Loucy (cell line): ENCODE results near the gene SMAP2.

ENCODE experiments used
- EZH2phosphoT487 ChIP-seq: fragments of 200-600 bp; IDR thresholded peaks from 2 replicates; pipeline ENCODE4 v1.6.1; 2018; ENCODE audit warnings: antibody characterized with exemption, mild to moderate bottlenecking, moderate library complexity, borderline replicate concordance
- TF ChIP-seq, protein P1 (sequence below): fragments of 200-600 bp; sonication (generic); conservative IDR thresholded peaks from 2 replicates; pipeline ENCODE4 v1.5.1; 2014; ENCODE audit warnings: mild to moderate bottlenecking, antibody characterized with exemption, low read length

GRCh38 chr1:40423264-40423642 lies 49.7 kb downstream of the SMAP2 start:
- TF ChIP-seq, protein P1, sequence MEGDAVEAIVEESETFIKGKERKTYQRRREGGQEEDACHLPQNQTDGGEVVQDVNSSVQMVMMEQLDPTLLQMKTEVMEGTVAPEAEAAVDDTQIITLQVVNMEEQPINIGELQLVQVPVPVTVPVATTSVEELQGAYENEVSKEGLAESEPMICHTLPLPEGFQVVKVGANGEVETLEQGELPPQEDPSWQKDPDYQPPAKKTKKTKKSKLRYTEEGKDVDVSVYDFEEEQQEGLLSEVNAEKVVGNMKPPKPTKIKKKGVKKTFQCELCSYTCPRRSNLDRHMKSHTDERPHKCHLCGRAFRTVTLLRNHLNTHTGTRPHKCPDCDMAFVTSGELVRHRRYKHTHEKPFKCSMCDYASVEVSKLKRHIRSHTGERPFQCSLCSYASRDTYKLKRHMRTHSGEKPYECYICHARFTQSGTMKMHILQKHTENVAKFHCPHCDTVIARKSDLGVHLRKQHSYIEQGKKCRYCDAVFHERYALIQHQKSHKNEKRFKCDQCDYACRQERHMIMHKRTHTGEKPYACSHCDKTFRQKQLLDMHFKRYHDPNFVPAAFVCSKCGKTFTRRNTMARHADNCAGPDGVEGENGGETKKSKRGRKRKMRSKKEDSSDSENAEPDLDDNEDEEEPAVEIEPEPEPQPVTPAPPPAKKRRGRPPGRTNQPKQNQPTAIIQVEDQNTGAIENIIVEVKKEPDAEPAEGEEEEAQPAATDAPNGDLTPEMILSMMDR = no peak
- no peak for TF ChIP-seq EZH2phosphoT487
